Gastroesophageal sphincter (tissue), 3 donors: ENCODE measurements around the gene RNF157.

ENCODE experiments used
- EP300 ChIP-seq: sonication (generic); formaldehyde crosslinking; IDR thresholded peaks from one replicate; pipeline ENCODE4 v1.6.1; 2017; ENCODE audit warnings: antibody characterized with exemption, mild to moderate bottlenecking
- POLR2A ChIP-seq, 2 donors: fragments of 450-650 bp; IDR thresholded peaks; one replicate each; pipeline ENCODE4 v1.6.1; 2017; ENCODE audit warnings: antibody characterized with exemption in 2 of 2, mild to moderate bottlenecking in 2 of 2, moderate library complexity in 1 of 2
- POLR2AphosphoS5 ChIP-seq: sonication (generic); formaldehyde crosslinking; IDR thresholded peaks from one replicate; pipeline ENCODE4 v1.6.1; 2017; ENCODE audit warnings: antibody characterized with exemption
- TF ChIP-seq, protein P1 (sequence below), 4 experiments: fragments of 200-600 bp in 2 of 4; fragments of 450-650 bp in 2 of 4; sonication (generic) in 1 of 4; IDR thresholded peaks; one replicate each; pipeline ENCODE4 v1.5.1; 2017 to 2019; ENCODE audit warnings: antibody characterized with exemption in 4 of 4, mild to moderate bottlenecking in 2 of 4, moderate library complexity in 2 of 4

DNA sequence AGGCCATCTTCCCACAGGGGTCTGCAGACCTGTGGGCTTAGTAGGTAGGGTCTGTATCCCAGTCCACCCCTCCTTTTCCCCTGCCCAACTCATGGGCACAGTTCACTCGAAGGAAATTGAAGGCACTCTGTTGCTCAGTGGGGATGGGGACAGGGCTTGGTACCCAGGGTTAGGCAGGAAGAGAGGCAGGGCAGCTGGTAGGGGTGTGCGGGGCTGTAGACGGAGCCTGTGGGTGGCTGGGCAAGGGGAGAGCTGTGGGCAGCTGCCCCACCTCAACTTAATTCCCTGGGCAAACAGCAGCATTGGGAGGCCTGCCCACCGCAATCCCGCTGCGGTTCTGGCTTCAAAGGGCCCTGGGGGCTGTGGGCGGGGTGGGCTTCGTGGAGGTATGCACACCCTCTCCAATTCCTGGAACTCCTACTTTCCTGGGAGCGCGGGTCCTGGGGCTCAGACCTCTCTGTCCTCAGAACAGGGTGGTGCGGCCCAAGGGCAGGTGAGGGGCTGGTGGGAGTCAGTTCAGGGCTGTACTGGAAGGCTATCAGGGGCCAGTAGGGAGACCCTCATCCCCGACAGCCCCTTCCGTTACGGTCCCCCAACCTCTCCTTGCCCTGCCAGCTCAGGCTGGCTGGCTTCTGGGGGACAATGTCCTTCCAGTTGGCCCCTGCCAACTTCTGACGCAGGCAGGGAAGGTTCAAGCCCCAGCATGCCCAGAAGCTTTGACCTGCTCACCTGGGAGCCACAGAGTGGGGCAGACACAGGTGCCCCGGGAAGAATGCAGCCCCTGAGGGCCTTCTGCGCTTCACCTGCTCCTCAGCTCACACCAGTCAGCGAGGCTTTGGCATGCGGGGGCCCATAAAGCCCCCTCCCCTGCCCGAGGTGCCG lies 108.4 kb downstream of the RNF157 start:
- TF ChIP-seq, protein P1, sequence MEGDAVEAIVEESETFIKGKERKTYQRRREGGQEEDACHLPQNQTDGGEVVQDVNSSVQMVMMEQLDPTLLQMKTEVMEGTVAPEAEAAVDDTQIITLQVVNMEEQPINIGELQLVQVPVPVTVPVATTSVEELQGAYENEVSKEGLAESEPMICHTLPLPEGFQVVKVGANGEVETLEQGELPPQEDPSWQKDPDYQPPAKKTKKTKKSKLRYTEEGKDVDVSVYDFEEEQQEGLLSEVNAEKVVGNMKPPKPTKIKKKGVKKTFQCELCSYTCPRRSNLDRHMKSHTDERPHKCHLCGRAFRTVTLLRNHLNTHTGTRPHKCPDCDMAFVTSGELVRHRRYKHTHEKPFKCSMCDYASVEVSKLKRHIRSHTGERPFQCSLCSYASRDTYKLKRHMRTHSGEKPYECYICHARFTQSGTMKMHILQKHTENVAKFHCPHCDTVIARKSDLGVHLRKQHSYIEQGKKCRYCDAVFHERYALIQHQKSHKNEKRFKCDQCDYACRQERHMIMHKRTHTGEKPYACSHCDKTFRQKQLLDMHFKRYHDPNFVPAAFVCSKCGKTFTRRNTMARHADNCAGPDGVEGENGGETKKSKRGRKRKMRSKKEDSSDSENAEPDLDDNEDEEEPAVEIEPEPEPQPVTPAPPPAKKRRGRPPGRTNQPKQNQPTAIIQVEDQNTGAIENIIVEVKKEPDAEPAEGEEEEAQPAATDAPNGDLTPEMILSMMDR (IDR thresholded peaks at IDR 0.05): no peak
- TF ChIP-seq POLR2A (IDR thresholded peaks at IDR 0.05) (no peak), EP300 (no peak), POLR2AphosphoS5 (no peak)
